ENCODE data around the gene GPR180.

DNA sequence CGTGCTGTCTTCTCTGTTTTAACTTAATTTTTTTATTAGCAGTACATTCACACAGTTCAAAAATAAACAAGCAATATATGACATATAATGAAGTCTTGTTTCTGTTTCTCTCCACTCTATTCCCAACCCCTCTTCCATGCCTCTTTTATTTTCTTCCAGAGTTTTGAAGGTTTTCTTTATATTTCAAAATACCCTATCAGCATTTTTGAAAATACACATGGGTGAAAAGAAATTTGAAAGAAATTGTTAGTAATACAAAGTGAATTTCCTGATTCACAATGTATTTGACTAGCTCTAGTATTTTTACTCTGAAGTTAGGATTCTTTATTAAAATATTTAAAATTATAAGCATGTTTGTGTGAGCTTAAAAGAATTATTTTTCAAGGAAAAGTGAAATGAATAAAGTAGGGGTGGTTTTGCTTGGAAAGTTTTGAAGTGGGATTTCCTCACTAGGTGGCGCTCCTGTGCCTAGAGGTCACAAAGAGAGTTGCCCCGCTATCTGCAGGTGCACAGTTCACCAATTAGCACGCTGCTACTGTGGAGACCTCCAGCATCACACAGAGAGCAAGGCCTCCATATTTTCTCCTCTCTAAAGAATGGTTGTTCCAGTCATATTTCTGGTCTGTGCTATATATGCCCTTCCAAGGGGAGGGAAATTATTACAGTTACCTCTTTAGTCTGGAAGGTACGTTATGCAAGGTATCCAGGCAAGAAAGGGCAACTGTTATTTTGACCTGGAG is 73.1 kb downstream of the GPR180 start:
- TF ChIP-seq SUZ12 (IDR thresholded peaks at IDR 0.05; ENCODE audit: extremely low read depth, insufficient read depth, insufficient read length) (no peak), YY1 (IDR thresholded peaks at IDR 0.05; ENCODE audit: insufficient read depth, insufficient read length) (no peak), ZNF274 (IDR thresholded peaks at IDR 0.05; ENCODE audit: low read depth, low read length) (no peak)

Data from NT2/D1 (cell line).